Epithelial cell of proximal tubule (primary cell): ENCODE measurements around the gene FARS2. TPM values are rescaled to one million over a fixed set of nuclear protein-coding genes. Genes with fewer than 3 reads are reported as not detected.

Experiments used
- DNase-seq: peaks from one replicate; pipeline ENCODE4 v3.0.0-alpha.2; 2011; ENCODE audit warnings: low read depth
- H3K4me3 ChIP-seq: 2 replicates; pipeline ENCODE4 v1.5.1; 2011; ENCODE audit warnings: low read depth, mild to moderate bottlenecking, low read length
- total RNA-seq: library from RNA; depleted of rRNA; stranded (reverse); fragments of >200 nt; gene quantifications from 2 replicates; pipeline ENCODE4 v1.2.3, GENCODE V29; 2015
- TF ChIP-seq, protein P1 (sequence below): conservative IDR thresholded peaks from 2 replicates; pipeline ENCODE4 v1.5.1; 2012; ENCODE audit warnings: low read depth, mild to moderate bottlenecking, low read length

Gene FARS2
- total RNA-seq, 1 donor from 2014 or later, result 7.7 TPM

DNA sequence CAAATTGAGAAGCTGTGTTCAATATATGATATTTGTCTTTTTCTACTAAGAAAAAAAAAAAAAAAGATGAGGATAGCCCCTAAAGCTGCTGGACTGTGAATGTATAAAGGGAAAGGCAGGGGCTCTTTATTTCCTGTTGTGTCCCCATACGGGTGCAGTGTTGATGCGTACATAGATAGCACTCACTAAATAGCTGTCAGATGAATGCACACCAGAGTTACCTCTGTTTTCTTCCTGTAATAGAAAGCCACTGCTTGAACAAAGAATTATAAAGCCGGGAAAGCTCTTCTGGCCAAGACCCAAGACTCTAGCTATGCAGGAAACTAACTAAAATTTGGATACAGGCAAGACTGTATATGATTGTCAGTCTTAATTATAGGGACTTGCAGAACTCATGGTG is 260.0 kb downstream of the FARS2 start:
- no peak for DNase-seq
- H3K4me3 ChIP-seq, result no peak overlapping the region
- TF ChIP-seq, protein P1, sequence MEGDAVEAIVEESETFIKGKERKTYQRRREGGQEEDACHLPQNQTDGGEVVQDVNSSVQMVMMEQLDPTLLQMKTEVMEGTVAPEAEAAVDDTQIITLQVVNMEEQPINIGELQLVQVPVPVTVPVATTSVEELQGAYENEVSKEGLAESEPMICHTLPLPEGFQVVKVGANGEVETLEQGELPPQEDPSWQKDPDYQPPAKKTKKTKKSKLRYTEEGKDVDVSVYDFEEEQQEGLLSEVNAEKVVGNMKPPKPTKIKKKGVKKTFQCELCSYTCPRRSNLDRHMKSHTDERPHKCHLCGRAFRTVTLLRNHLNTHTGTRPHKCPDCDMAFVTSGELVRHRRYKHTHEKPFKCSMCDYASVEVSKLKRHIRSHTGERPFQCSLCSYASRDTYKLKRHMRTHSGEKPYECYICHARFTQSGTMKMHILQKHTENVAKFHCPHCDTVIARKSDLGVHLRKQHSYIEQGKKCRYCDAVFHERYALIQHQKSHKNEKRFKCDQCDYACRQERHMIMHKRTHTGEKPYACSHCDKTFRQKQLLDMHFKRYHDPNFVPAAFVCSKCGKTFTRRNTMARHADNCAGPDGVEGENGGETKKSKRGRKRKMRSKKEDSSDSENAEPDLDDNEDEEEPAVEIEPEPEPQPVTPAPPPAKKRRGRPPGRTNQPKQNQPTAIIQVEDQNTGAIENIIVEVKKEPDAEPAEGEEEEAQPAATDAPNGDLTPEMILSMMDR, result no peak

DNA sequence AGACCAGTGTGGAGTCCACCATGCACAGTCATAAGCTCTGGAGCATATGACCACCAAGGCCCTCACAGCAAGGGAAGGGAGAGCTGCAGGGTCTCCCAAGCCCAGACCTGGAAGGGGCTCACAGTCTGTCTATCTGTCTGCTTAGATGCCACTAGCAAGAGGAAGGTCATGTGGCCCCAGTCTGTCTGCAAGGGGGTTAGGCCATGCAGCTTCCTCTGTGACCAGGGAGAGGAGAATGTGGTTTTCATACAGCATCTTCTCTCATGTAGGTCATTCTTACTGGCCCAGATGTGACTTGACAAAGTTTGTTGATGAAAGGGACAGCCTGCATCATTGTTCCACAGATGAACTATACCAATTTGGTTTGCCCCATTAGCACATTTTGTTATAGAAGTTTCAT is 260.8 kb downstream of the FARS2 start:
- no peak for DNase-seq
- H3K4me3 ChIP-seq, result no peak overlapping the region

DNA sequence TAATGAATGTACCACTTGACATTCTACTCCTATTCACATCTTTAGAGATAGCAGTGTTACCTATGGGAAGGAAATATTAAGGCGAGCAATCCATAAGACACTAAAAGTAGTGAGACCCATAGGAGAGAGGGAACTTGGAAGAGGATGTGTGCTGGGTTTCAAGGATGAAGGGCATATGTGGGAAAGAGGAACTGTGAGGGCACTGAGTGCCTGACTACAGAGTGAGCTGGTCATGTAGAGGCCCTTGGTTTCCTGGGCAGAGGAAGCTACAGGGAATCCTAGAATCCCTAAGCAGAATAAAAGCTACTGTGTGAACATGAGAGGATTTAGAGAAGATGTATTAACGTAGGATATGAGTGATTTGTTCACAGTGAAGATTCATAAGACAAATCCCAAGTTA is 262.8 kb downstream of the FARS2 start:
- no peak for DNase-seq
- no peak overlapping the region for H3K4me3 ChIP-seq
- TF ChIP-seq, protein P1, result no peak

More for the DNA sequence above, 260.8 kb downstream of the FARS2 start:
- TF ChIP-seq, protein P1, result no peak

DNA sequence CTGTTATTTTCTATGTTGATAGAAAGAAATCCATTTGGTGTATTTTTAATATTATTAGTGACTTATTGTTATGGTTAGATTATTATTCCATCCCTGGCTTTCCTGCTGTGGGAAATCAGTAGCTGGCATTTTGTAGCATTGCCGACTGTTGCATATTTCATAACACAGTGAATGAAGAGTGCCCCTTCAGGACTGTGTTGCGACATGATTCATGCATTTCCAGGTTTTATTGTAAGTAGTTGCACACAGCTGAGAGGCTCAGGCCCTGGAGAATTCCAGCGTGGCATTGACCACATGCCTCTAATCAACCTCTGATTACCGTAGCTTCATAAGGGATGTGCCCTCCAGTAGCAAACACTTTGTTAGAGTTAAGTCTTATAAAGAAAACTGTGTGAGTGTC is 263.9 kb downstream of the FARS2 start:
- H3K4me3 ChIP-seq, result no peak overlapping the region
- no peak for DNase-seq
- TF ChIP-seq, protein P1, result no peak

DNA sequence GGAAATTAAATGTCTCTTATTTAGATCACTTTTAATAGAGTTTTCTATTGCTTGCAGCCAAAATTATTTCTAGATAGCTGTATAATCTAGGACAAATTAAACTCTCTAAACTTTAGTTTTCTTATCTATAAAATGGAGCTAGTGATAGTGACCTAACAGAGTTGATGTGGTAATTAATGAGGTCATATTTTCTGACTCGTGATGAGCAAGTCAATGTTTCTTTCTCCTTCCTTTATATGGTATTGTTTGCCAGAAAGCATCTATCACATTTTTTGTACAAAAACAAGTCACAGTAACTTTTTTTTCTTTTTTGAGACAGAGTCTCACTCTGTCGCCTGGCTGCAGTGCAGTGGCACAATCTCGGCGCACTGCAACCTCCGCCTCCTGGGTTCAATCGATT is 267.7 kb downstream of the FARS2 start:
- H3K4me3 ChIP-seq, result no peak overlapping the region
- TF ChIP-seq, protein P1, result no peak
- no peak for DNase-seq

DNA sequence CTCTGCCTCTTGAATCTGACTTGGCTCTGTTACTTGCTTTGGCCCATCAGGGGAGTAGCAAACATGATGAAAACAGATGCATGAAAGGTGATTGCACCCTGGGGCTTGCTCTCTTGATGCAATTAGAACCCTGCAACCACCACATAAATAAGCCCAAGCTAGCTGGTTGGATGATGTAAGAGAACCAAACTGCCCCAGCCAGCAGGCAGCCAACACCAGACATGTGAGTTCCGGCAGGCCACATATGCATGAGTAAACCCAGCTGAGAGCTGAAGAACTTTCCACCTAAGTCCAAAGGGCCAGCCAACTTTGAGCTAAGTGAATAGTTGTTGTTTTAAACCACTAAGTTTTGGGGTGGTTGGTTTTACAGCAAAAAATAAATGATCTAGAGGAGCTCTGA is 268.4 kb downstream of the FARS2 start:
- H3K4me3 ChIP-seq, result no peak overlapping the region
- TF ChIP-seq, protein P1, result no peak
- DNase-seq, result no peak

DNA sequence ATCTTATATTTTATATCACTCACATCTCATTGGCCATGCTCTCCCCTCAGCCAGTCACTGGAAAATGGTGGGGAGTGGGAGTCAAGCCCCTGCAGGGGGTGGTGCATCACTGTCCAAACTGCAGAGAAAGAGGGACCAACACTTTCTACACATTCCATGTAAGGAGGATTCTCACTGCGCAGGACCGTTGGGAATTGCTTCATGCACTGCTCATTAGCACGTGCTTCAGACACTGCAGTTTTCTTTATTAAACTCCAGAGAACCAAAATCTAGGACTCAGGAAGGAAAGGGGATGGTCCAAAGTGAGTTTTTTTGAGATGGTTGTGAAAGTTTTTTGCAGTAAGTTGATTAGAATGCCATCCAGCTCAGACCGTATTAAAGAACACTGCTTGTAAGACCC is 269.8 kb downstream of the FARS2 start:
- no peak overlapping the region for H3K4me3 ChIP-seq
- DNase-seq, result no peak
- TF ChIP-seq, protein P1, result no peak
